Activated CD4-positive, alpha-beta memory T cell treated with anti-CD3 and anti-CD28 coated beads, Interleukin-2, amount 10 ng/mL, durations not matched to agents 7 days and 5 days (primary cell): ENCODE measurements around the gene WDFY2. TPM values are rescaled to one million over a fixed set of nuclear protein-coding genes. Genes with fewer than 3 reads are reported as not detected.

Experiments used
- CTCF ChIA-PET: fragments of 350-600 bp; sonication (Branson Sonifier 250); formaldehyde crosslinking; loops from one replicate; lab custom pipeline; 2021; ENCODE audit warnings: antibody characterized with exemption, inconsistent platforms; lab: Charles Lee
- POLR2A ChIA-PET: fragments of 350-600 bp; sonication (Branson Sonifier 250); formaldehyde crosslinking; loops from one replicate; lab custom pipeline; 2021; ENCODE audit warnings: antibody characterized with exemption; lab: Charles Lee
- DNase-seq: peaks from one replicate; pipeline ENCODE4 v3.0.0-alpha.2; 2020
- H3K27ac Mint-ChIP-seq: one replicate; pipeline ENCODE4 v1.8.0; 2021; ENCODE audit warnings: mild to moderate bottlenecking, mixed read lengths
- H3K27me3 Mint-ChIP-seq: one replicate; pipeline ENCODE4 v1.8.0; 2021; ENCODE audit warnings: mixed read lengths
- H3K36me3 Mint-ChIP-seq: one replicate; pipeline ENCODE4 v1.8.0; 2021; ENCODE audit warnings: low read depth, mixed read lengths
- H3K4me1 Mint-ChIP-seq: one replicate; pipeline ENCODE4 v1.8.0; 2021; ENCODE audit warnings: mixed read lengths
- H3K4me3 Mint-ChIP-seq: one replicate; pipeline ENCODE4 v1.8.0; 2021; ENCODE audit warnings: mild to moderate bottlenecking, mixed read lengths
- H3K9me3 Mint-ChIP-seq: one replicate; pipeline ENCODE4 v1.8.0; 2021; ENCODE audit warnings: mixed read lengths
- total RNA-seq, 2 experiments: library from RNA; stranded (reverse); gene quantifications; one replicate each; pipeline ENCODE4 v1.2.3, GENCODE V29; 2021

Gene WDFY2
- total RNA-seq, 2 experiments from 2014 or later, result 12.2 to 14.1 TPM

- Mint-ChIP-seq H3K27ac (no peak overlapping the region), H3K27me3 (no peaks in the 10 kb centered on the region), H3K4me3 (no peak overlapping the region), H3K4me1 (peaks cover 13% of the 10 kb centered on the region), H3K9me3 (no peaks in the 10 kb centered on the region), H3K36me3 (peaks cover 45% of the 10 kb centered on the region)
- ChIA-PET CTCF (interaction anchor here (1.6 kb wide), 1 partner anchor 25 kb away, joined by 3 read pairs; no protein-coding TSS in a partner anchor), POLR2A (interaction anchor here (0.7 kb wide), 1 partner anchor 43 kb away, joined by 3 read pairs; no protein-coding TSS in a partner anchor)
- no peak for DNase-seq
Measured at GRCh38 chr13:51739027-51739764, 154.9 kb downstream of the WDFY2 start.

- ChIA-PET POLR2A (interaction anchor here (1.8 kb wide), 1 partner anchor 24 kb away, joined by 7 read pairs; no protein-coding TSS in a partner anchor), CTCF (interaction anchor here (0.7 to 1.6 kb wide), 3 partner anchors 20 to 300 kb away, joined by 3 read pairs; no protein-coding TSS in a partner anchor)
- Mint-ChIP-seq H3K4me1 (peaks cover 13% of the 10 kb centered on the region), H3K36me3 (peaks cover 54% of the 10 kb centered on the region), H3K4me3 (no peak overlapping the region), H3K9me3 (no peaks in the 10 kb centered on the region), H3K27me3 (no peaks in the 10 kb centered on the region), H3K27ac (no peak overlapping the region)
- DNase-seq, result no peak
Measured at GRCh38 chr13:51740698-51741097, 156.4 kb downstream of the WDFY2 start.

- ChIA-PET POLR2A (interaction anchor here (1.8 kb wide), 1 partner anchor 23 kb away, joined by 7 read pairs; no protein-coding TSS in a partner anchor), CTCF (no interaction called here)
- Mint-ChIP-seq H3K27me3 (no peaks in the 10 kb centered on the region), H3K27ac (no peak overlapping the region), H3K36me3 (peaks cover 49% of the 10 kb centered on the region), H3K9me3 (no peaks in the 10 kb centered on the region), H3K4me3 (no peak overlapping the region), H3K4me1 (peaks cover 13% of the 10 kb centered on the region)
- DNase-seq, result no peak
Measured at GRCh38 chr13:51742031-51742430, 157.8 kb downstream of the WDFY2 start.

DNA sequence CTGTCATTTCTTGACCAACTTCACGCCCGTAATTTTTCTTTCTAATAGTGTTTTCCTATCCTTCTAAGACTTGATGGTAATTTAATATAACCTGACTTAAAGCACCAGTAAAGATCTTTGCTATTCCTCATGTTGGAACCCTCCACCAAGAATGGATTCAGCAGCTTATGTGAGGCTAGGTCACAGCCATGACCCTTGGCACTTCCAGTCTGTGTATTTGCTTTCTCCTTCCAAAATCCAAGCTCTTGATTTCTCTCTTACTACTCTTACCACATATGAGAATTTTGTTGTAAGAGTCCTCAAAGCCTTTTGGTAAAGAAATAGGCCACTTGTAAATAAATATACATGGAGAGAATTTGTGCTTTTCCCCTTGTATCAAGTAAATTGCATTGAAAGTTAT lies 158.3 kb downstream of the WDFY2 start:
- H3K27ac Mint-ChIP-seq, result no peak overlapping the region
- CTCF ChIA-PET, result no interaction called here
- H3K4me1 Mint-ChIP-seq, result peaks cover 11% of the 10 kb centered on the region

DNA sequence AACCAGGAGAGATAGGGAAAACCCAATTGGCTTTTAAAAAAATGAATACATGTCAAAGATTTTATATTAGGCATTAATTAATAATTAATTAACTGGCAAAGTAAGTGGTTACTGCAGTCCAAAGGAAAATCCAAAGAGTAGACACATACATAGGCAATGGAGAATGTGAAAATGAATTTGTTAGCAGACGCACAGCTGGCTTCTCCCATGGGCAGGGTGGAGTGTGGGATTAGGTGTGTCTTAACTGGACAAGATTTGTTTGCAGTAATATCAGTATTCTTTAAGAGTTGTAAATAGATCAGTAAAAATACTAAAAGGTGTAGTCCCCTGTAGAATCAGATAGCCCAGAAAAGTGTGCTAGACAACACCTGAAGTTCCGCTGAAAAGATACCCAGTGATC lies 161.0 kb downstream of the WDFY2 start:
- CTCF ChIA-PET, result interaction anchor here (1.1 kb wide), 1 partner anchor 19 kb away, joined by 3 read pairs; no protein-coding TSS in a partner anchor
- H3K4me3 Mint-ChIP-seq, result no peak overlapping the region
- H3K9me3 Mint-ChIP-seq, result peaks cover 14% of the 10 kb centered on the region
- POLR2A ChIA-PET, result no interaction called here
- H3K4me1 Mint-ChIP-seq, result no peaks in the 10 kb centered on the region
- H3K36me3 Mint-ChIP-seq, result peaks cover 49% of the 10 kb centered on the region
- no peaks in the 10 kb centered on the region for H3K27me3 Mint-ChIP-seq
- no peak overlapping the region for H3K27ac Mint-ChIP-seq
- DNase-seq, result no peak

More for the DNA sequence above, 158.3 kb downstream of the WDFY2 start:
- POLR2A ChIA-PET, result no interaction called here
- peaks cover 53% of the 10 kb centered on the region for H3K36me3 Mint-ChIP-seq
- no peaks in the 10 kb centered on the region for H3K27me3 Mint-ChIP-seq
- no peak for DNase-seq
- no peak overlapping the region for H3K4me3 Mint-ChIP-seq
- H3K9me3 Mint-ChIP-seq, result peaks cover 1% of the 10 kb centered on the region

DNA sequence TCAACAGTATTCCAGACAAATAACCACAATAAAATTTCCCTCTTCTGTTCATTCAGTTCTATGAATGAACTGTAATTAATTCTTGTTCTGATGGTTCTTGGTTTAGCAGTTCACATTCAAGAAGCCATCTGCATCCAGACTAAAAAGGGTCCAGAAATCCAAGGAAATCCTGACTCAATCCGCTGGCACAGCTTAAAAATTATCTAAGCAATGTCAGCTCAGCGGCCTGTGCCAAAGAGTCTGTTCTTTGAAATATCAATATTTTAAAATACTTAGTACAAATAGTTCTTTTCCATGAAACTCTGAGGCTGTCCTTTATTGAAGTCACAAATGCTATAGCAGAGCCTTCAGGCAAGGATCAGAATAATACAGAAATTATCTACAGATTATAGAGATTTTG lies 162.5 kb downstream of the WDFY2 start:
- ChIA-PET CTCF (no interaction called here), POLR2A (no interaction called here)
- H3K9me3 Mint-ChIP-seq, result peaks cover 14% of the 10 kb centered on the region
- no peaks in the 10 kb centered on the region for H3K4me1 Mint-ChIP-seq
- no peak overlapping the region for H3K4me3 Mint-ChIP-seq
- peaks cover 51% of the 10 kb centered on the region for H3K36me3 Mint-ChIP-seq
- no peak for DNase-seq
- H3K27me3 Mint-ChIP-seq, result no peaks in the 10 kb centered on the region
- no peak overlapping the region for H3K27ac Mint-ChIP-seq

GRCh38 chr13:51747438-51748434 lies 163.5 kb downstream of the WDFY2 start:
- Mint-ChIP-seq H3K4me3 (no peak overlapping the region), H3K27me3 (no peaks in the 10 kb centered on the region), H3K9me3 (peaks cover 14% of the 10 kb centered on the region), H3K36me3 (peaks cover 48% of the 10 kb centered on the region), H3K27ac (no peak overlapping the region), H3K4me1 (no peaks in the 10 kb centered on the region)
- ChIA-PET POLR2A (no interaction called here), CTCF (no interaction called here)
- no peak for DNase-seq

GRCh38 chr13:51756651-51757050 lies 172.4 kb downstream of the WDFY2 start:
- POLR2A ChIA-PET, result no interaction called here
- Mint-ChIP-seq H3K27ac (no peak overlapping the region), H3K9me3 (no peaks in the 10 kb centered on the region), H3K36me3 (peaks cover 13% of the 10 kb centered on the region), H3K4me3 (no peak overlapping the region), H3K4me1 (no peaks in the 10 kb centered on the region), H3K27me3 (no peaks in the 10 kb centered on the region)
- no peak for DNase-seq
- CTCF ChIA-PET, result interaction anchor here (0.5 to 1.3 kb wide), 2 partner anchors 41 to 295 kb away, joined by 3 to 5 read pairs; no protein-coding TSS in a partner anchor

DNA sequence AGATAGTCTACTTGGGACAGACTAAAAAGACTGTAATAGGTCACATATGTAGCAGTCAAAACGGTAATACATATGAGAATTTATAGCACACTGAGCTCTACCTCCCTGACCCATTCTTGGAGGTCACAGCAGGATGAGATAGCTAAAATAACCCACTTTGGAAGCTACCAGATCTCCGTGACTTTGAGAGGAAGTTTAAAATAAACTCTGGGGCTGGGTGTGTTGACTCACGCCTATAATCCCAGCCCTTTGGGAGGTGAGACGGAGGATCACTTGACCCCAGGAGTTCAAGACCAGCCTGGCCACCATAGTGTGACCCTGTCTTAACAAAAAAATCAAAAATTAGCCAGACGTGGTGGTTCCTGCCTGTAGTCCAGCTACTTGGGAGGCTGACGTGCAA lies 174.4 kb downstream of the WDFY2 start:
- Mint-ChIP-seq H3K4me1 (peaks cover 4% of the 10 kb centered on the region), H3K9me3 (no peaks in the 10 kb centered on the region), H3K27ac (no peak overlapping the region), H3K36me3 (peaks cover 13% of the 10 kb centered on the region), H3K27me3 (no peaks in the 10 kb centered on the region), H3K4me3 (no peak overlapping the region)
- CTCF ChIA-PET, result no interaction called here
- no peak for DNase-seq
- POLR2A ChIA-PET, result no interaction called here

DNA sequence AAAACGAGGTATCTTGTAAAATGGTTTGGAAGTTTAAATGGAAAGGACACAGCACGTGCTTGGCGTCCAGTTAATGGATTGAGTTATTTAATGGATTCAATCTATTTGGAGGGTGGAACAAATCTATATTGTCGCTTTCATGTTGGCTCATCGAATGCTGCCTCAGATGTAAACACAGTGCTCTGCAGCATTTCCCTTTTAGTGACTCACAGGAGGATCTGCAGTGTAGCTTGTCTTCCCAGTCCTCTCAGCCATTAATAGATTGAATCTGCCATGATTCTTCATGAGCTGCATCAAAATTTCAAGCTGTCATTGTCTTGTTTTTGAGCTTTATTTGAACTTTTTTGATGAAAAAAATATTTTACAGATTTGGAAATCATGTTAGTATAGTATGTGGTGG lies 175.0 kb downstream of the WDFY2 start:
- H3K36me3 Mint-ChIP-seq, result peaks cover 10% of the 10 kb centered on the region

GRCh38 chr13:51760592-51760991 lies 176.3 kb downstream of the WDFY2 start:
- Mint-ChIP-seq H3K36me3 (peaks cover 11% of the 10 kb centered on the region), H3K27me3 (no peaks in the 10 kb centered on the region), H3K9me3 (no peaks in the 10 kb centered on the region), H3K4me1 (peaks cover 20% of the 10 kb centered on the region), H3K4me3 (no peak overlapping the region), H3K27ac (no peak overlapping the region)
- DNase-seq, result no peak
- ChIA-PET POLR2A (interaction anchor here (1.0 kb wide), 1 partner anchor 307 kb away, joined by 6 read pairs; no protein-coding TSS in a partner anchor), CTCF (no interaction called here)

More for the DNA sequence above, 175.0 kb downstream of the WDFY2 start:
- ChIA-PET CTCF (no interaction called here), POLR2A (no interaction called here)
- no peaks in the 10 kb centered on the region for H3K9me3 Mint-ChIP-seq
- no peak overlapping the region for H3K4me3 Mint-ChIP-seq
- H3K4me1 Mint-ChIP-seq, result peaks cover 9% of the 10 kb centered on the region
- no peak overlapping the region for H3K27ac Mint-ChIP-seq
- DNase-seq, result no peak
- no peaks in the 10 kb centered on the region for H3K27me3 Mint-ChIP-seq

DNA sequence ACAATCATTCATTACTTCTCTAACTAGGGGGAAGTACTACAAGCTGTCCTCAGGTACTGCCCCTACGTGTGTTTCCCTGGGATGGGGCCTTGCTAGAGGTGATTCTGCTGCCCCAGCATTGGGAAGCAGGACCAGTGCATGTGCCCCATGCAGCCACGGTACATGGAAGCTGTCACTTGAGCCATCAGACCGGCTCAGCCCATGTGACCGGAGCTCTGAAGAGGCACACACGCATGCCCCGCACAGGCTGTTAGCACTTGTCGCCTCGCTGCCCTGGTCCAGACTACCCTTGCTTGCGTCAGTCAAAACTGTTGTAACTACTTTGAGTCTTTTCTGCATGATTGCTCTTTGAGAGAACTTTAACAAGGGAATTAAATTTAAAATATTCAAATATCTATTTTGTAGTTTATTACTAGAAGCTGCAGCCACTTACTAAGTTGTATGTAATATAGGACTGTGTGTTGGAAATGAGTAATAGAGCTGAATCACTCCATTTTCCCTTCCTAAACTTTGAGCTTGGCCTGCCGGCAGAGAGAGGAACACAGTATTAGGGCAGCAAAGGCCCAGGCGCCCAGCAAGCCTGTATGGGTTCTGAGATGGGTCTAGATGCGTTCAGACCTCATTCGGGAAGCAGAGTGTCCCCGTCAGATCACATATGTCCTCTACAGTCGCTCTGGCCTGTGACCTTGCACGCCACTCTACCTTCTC lies 177.5 kb downstream of the WDFY2 start:
- H3K4me1 Mint-ChIP-seq, result peaks cover 23% of the 10 kb centered on the region
- H3K27ac Mint-ChIP-seq, result no peak overlapping the region
- no peaks in the 10 kb centered on the region for H3K27me3 Mint-ChIP-seq
- ChIA-PET POLR2A (no interaction called here), CTCF (interaction anchor here (0.7 to 1.5 kb wide), 2 partner anchors 36 to 309 kb away, joined by 3 read pairs; partner anchors contain the start of gene INTS6)
- no peaks in the 10 kb centered on the region for H3K9me3 Mint-ChIP-seq
- H3K4me3 Mint-ChIP-seq, result no peak overlapping the region
- H3K36me3 Mint-ChIP-seq, result peaks cover 15% of the 10 kb centered on the region
- DNase-seq, result no peak
